Sigmoid colon (tissue), 7 donors: ENCODE data around the gene MORN1. TPM values are rescaled to one million over a fixed set of nuclear protein-coding genes. Genes with fewer than 3 reads are reported as not detected.

ENCODE experiments used
- DNase-seq: peaks from one replicate; pipeline ENCODE4 v3.0.0-alpha.2; 2019
- H3K27ac ChIP-seq, 4 donors: fragments of 200-600 bp; sonication (generic); one replicate each; pipeline ENCODE4 v1.5.1; 2016 to 2019; ENCODE audit warnings: mild to moderate bottlenecking in 1 of 4
- H3K27me3 ChIP-seq, 3 donors: fragments of 200-600 bp; sonication (generic); one replicate each; pipeline ENCODE4 v1.5.1; 2019; ENCODE audit warnings: mild to moderate bottlenecking in 1 of 3
- H3K36me3 ChIP-seq, 4 donors: fragments of 200-600 bp; sonication (generic); one replicate each; pipeline ENCODE4 v1.5.1; 2016 to 2019
- H3K4me1 ChIP-seq, 4 donors: fragments of 200-600 bp; sonication (generic); one replicate each; pipeline ENCODE4 v1.5.1; 2017 to 2019
- H3K4me3 ChIP-seq, 4 donors: fragments of 200-600 bp; sonication (generic); one replicate each; pipeline ENCODE4 v1.5.1; 2017 to 2019; ENCODE audit warnings: mild to moderate bottlenecking in 2 of 4, moderate library complexity in 1 of 4
- H3K9me3 ChIP-seq, 4 donors: fragments of 200-600 bp in 3 of 4; sonication (generic) in 3 of 4; one replicate each; pipeline versions ENCODE4 v1.5.1 to v1.6.1; 2013 to 2019
- EP300 ChIP-seq, 4 donors: sonication (generic); formaldehyde crosslinking; IDR thresholded peaks; one replicate each; pipeline ENCODE4 v1.6.1; 2017; ENCODE audit warnings: antibody characterized with exemption in 4 of 4
- POLR2A ChIP-seq, 2 donors: fragments of 450-650 bp; IDR thresholded peaks; one replicate each; pipeline ENCODE4 v1.6.1; 2016; ENCODE audit warnings: antibody characterized with exemption in 2 of 2, mild to moderate bottlenecking in 2 of 2, moderate library complexity in 2 of 2
- POLR2AphosphoS5 ChIP-seq, 4 donors: sonication (generic); formaldehyde crosslinking; IDR thresholded peaks; one replicate each; pipeline ENCODE4 v1.6.1; 2017; ENCODE audit warnings: antibody characterized with exemption in 4 of 4
- WGBS, 2 donors: extraction: QIAGEN DNeasy Blood & Tissue Kit; methylation state at CpG; one replicate each; pipeline ENCODE4 v1.1.7; 2013; 5-methylcytosine and 5-hydroxymethylcytosine counted together
- intact Hi-C: fragments of 100-400 bp; cut with DNase I; formaldehyde crosslinking; loops from one replicate; pipeline ENCODE4 v1.15.1; 2023
- polyA plus RNA-seq, 3 donors: library from polyadenylated mRNA; stranded (reverse); fragments of 200-250 nt; gene quantifications; one replicate each; pipeline ENCODE4 v1.2.3, GENCODE V29; 2013
- total RNA-seq, 4 donors: library from RNA; depleted of rRNA; stranded (reverse); fragments of >200 nt; gene quantifications; one replicate each; pipeline ENCODE4 v1.1.0, GENCODE V29; 2016
- TF ChIP-seq, protein P1 (sequence below), 4 experiments: fragments of 450-650 bp in 3 of 4; fragments of 200-600 bp in 1 of 4; IDR thresholded peaks; one replicate each; pipeline ENCODE4 v1.5.1; 2016 to 2019; ENCODE audit warnings: antibody characterized with exemption in 4 of 4, mild to moderate bottlenecking in 3 of 4, moderate library complexity in 2 of 4
- donor health status: healthy with polysubstance abuse.
- donor health status: Bipolar disorder and iron deficiency.
- donor health status: healthy.

Gene MORN1
- total and polyA plus RNA-seq, 7 donors, result 2.4 to 9.1 (median 6.4) TPM

DNA sequence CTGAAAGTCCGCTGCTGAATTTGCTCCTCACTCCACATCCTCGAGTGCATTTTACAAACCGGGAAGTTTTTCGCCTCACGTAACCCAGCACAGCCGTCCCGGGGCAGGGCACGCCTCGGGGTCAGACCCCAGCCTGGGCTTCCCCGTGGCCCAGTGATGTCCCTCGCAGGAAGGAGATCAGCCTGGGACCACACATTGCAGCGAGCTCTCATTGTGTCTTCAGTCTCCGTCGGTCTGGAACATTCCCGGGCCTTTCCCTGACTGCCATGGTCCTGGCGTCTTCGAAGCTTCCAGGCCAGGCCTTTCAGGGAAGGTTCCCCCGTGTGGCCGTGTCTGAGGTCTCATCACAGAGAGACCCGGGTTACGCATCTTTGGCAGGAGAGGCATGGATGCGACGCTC is 43.5 kb downstream of the MORN1 start:
- no peaks in the 10 kb centered on the region for H3K9me3 ChIP-seq
- intact Hi-C loops, result no loop called here
- H3K4me1 ChIP-seq, result peaks cover 0 to 2% (median 0%) of the 10 kb centered on the region in 4 donors
- H3K36me3 ChIP-seq, result no peaks in the 10 kb centered on the region
- no peak overlapping the region for H3K4me3 ChIP-seq
- 79 to 83% methylated on average over 23 of the region's 23 CpGs for WGBS, 2 donors
- no peak overlapping the region for H3K27ac ChIP-seq
- no peaks in the 10 kb centered on the region for H3K27me3 ChIP-seq
- TF ChIP-seq POLR2A (IDR thresholded peaks at IDR 0.05) (no peak), EP300 (IDR thresholded peaks at IDR 0.05) (no peak), POLR2AphosphoS5 (IDR thresholded peaks at IDR 0.05) (no peak)
- TF ChIP-seq, protein P1, sequence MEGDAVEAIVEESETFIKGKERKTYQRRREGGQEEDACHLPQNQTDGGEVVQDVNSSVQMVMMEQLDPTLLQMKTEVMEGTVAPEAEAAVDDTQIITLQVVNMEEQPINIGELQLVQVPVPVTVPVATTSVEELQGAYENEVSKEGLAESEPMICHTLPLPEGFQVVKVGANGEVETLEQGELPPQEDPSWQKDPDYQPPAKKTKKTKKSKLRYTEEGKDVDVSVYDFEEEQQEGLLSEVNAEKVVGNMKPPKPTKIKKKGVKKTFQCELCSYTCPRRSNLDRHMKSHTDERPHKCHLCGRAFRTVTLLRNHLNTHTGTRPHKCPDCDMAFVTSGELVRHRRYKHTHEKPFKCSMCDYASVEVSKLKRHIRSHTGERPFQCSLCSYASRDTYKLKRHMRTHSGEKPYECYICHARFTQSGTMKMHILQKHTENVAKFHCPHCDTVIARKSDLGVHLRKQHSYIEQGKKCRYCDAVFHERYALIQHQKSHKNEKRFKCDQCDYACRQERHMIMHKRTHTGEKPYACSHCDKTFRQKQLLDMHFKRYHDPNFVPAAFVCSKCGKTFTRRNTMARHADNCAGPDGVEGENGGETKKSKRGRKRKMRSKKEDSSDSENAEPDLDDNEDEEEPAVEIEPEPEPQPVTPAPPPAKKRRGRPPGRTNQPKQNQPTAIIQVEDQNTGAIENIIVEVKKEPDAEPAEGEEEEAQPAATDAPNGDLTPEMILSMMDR (IDR thresholded peaks at IDR 0.05), result no peak
- peak; percentile 55 for DNase-seq

DNA sequence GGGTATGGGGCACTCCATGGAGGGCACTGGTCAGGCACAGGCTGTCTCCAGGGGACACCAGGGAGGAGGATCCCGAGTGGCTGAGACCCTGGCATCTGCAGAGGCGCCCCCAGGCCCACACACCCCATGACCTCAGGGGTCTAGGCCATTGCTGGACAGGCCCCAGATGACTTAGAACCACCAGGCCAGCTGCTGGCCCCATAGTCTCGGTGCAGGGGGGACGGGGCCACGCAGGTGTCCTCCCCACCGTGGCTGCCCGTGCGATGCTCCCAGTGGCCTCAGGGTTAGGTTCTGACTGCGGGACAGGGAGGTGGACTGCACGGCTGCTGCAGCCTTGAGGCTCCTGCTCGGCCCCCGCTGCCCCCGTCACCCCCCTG is 44.0 kb downstream of the MORN1 start:
- no peak overlapping the region for H3K4me3 ChIP-seq
- no peaks in the 10 kb centered on the region for H3K4me1 ChIP-seq
- no peak overlapping the region for H3K27ac ChIP-seq
- no peaks in the 10 kb centered on the region for H3K36me3 ChIP-seq
- DNase-seq, result peak; percentile 48
- intact Hi-C loops, result no loop called here
- TF ChIP-seq POLR2AphosphoS5 (IDR thresholded peaks at IDR 0.05) (no peak), POLR2A (IDR thresholded peaks at IDR 0.05) (no peak), EP300 (IDR thresholded peaks at IDR 0.05) (no peak)
- TF ChIP-seq, protein P1 (IDR thresholded peaks at IDR 0.05), result no peak
- no peaks in the 10 kb centered on the region for H3K9me3 ChIP-seq
- no peaks in the 10 kb centered on the region for H3K27me3 ChIP-seq
- WGBS, 2 donors, result 80 to 84% methylated on average over 13 of the region's 13 CpGs

DNA sequence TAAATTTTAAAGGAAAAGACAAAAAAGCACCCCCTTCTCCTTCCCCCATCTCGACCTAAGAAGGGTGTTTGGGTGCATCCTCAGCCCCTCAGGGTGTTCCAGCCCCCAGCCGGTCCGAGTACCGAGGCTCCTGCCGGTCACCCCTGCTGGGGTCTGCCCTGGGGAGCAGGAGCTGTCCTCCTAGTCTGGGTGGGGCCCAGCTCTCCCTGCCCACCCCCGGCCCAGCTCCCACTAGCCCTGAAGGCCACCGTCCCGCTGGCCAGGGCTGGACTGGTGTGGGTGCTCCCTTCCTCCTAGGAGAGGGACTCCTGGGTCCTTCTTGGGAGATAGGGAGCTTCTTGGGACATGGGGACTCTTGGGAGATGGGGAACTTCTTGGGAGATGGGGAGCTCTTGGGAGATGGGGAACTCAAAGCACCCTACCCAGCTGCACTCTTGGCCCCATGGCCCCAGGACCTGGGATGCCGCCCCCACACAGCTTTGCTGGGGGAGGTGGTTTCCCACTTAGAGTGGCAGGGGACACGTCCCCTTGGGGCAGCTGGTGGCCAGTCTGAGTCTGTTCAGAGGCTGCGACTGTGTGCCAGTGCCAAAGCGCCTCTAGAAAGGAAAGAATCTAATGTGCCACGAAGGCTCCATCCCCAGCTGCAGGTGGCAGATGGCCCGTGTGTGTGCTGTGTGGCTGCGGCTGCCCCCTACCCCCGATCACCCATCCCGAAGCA is 44.5 kb downstream of the MORN1 start:
- Histone ChIP-seq H3K27me3 (no peaks in the 10 kb centered on the region), H3K4me3 (no peak overlapping the region), H3K4me1 (no peaks in the 10 kb centered on the region), H3K36me3 (no peaks in the 10 kb centered on the region), H3K27ac (no peak overlapping the region), H3K9me3 (no peaks in the 10 kb centered on the region)
- TF ChIP-seq EP300 (IDR thresholded peaks at IDR 0.05) (no peak), POLR2A (IDR thresholded peaks at IDR 0.05) (no peak), POLR2AphosphoS5 (IDR thresholded peaks at IDR 0.05) (no peak)
- TF ChIP-seq, protein P1 (IDR thresholded peaks at IDR 0.05), result no peak
- intact Hi-C loops, result no loop called here
- DNase-seq, result no peak
- WGBS, 2 donors, result 82 to 89% methylated on average over 17 of the region's 17 CpGs

DNA sequence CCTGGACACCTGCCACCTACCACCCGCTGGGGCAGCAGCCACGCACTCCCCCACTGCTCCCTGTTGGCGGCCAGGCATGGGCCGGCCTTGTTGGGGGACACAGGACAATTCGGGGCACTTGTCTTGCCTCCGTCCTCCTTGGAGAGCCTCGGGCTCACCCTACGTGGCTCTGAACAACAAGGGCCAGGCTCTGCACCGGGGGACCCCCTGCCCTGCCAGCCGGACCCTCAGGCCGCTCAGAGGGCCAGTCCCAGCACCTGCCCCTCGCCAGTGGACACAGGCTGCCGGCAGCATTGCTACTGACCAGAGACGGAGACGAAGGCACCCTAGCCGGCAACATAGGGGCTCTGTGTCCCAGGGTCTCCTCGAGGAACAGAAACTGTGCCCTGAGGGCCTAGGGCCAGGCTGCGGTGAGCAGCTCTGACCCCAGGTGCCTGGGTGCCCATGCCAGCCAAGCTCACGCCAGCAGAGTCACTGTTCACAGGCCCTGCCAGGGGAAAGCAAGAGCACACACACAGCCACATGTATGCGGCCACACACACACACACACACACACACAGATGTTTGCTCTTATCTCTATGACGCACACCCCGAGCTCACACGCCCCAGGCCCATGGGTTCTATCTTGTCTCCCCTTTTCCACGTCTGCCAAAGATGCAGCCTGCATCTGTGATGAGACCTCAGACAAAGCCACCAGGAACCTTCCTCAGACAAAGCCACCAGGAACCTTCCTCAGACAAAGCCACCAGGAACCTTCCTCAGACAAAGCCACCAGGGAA is 45.9 kb downstream of the MORN1 start:
- intact Hi-C loops, result no loop called here
- no peak overlapping the region for H3K27ac ChIP-seq
- H3K36me3 ChIP-seq, result no peaks in the 10 kb centered on the region
- no peak for TF ChIP-seq EP300 (IDR thresholded peaks at IDR 0.05)
- no peak for TF ChIP-seq POLR2A (IDR thresholded peaks at IDR 0.05)
- no peak for TF ChIP-seq POLR2AphosphoS5 (IDR thresholded peaks at IDR 0.05)
- TF ChIP-seq, protein P1 (IDR thresholded peaks at IDR 0.05), result no peak
- 72 to 86% methylated on average over 24 of the region's 24 CpGs for WGBS, 2 donors
- no peaks in the 10 kb centered on the region for H3K27me3 ChIP-seq
- no peak overlapping the region for H3K4me3 ChIP-seq
- DNase-seq, result peak; percentile 60
- no peaks in the 10 kb centered on the region for H3K4me1 ChIP-seq
- no peaks in the 10 kb centered on the region for H3K9me3 ChIP-seq
